DOHH2 (cell line): ENCODE results near the gene GLI3.

ENCODE experiments used
- H3F3A ChIP-seq: fragments of 200-600 bp; sonication (generic), shearing (Covaris generic); 2 replicates; pipeline ENCODE4 v1.6.0; 2016; ENCODE audit warnings: antibody characterized with exemption, mild to moderate bottlenecking; ENCODE audit not compliant: control insufficient read depth, insufficient read depth
- H3K27ac ChIP-seq: fragments of 200-600 bp; sonication (generic); 2 replicates; pipeline ENCODE4 v1.5.1; 2014; ENCODE audit warnings: low read depth, mild to moderate bottlenecking, low read length, moderate library complexity
- H3K27me3 ChIP-seq: fragments of 200-600 bp; sonication (generic); 2 replicates; pipeline ENCODE4 v1.6.1; 2014; ENCODE audit warnings: mild to moderate bottlenecking, low read length, mixed read lengths; ENCODE audit not compliant: control insufficient read depth
- H3K36me3 ChIP-seq: fragments of 200-600 bp; sonication (generic); 2 replicates; pipeline ENCODE4 v1.6.1; 2014; ENCODE audit warnings: mild to moderate bottlenecking, low read length, moderate library complexity, mixed read lengths; ENCODE audit not compliant: control insufficient read depth
- H3K4me1 ChIP-seq: fragments of 200-600 bp; sonication (generic); 2 replicates; pipeline ENCODE4 v1.6.1; 2014; ENCODE audit warnings: mild to moderate bottlenecking, low read length, mixed read lengths; ENCODE audit not compliant: control insufficient read depth
- H3K4me2 ChIP-seq: fragments of 200-600 bp; sonication (generic); 2 replicates; pipeline ENCODE4 v1.6.0; 2014; ENCODE audit warnings: mild to moderate bottlenecking, low read length, moderate library complexity
- H3K4me3 ChIP-seq: fragments of 200-600 bp; sonication (generic); 2 replicates; pipeline ENCODE4 v1.5.1; 2014; ENCODE audit warnings: mild to moderate bottlenecking, low read length, mixed read lengths
- H3K79me2 ChIP-seq: fragments of 200-600 bp; sonication (generic); 2 replicates; pipeline ENCODE4 v1.6.1; 2014; ENCODE audit warnings: mild to moderate bottlenecking, low read length, mixed read lengths; ENCODE audit not compliant: control insufficient read depth
- H3K9me2 ChIP-seq: fragments of 200-600 bp; sonication (generic); replicated peaks from 2 replicates; pipeline ENCODE4 v1.6.1; 2014; ENCODE audit warnings: mild to moderate bottlenecking, low read length, mixed read lengths; ENCODE audit not compliant: control insufficient read depth
- H3K9me3 ChIP-seq: fragments of 200-600 bp; sonication (generic); 2 replicates; pipeline ENCODE4 v1.6.1; 2014; ENCODE audit warnings: antibody characterized with exemption, low read length, mixed read lengths; ENCODE audit not compliant: control insufficient read depth, insufficient read depth
- H4K20me1 ChIP-seq: fragments of 200-600 bp; sonication (generic); 2 replicates; pipeline ENCODE4 v1.6.0; 2014; ENCODE audit warnings: low read depth, mild to moderate bottlenecking, antibody characterized with exemption, low read length, moderate library complexity; ENCODE audit not compliant: control insufficient read depth, insufficient read depth
- EZH2phosphoT487 ChIP-seq: fragments of 200-600 bp; sonication (generic); IDR thresholded peaks from 2 replicates; pipeline ENCODE4 v1.6.1; 2017; ENCODE audit warnings: borderline replicate concordance, mild to moderate bottlenecking, antibody characterized with exemption, low read length, moderate library complexity, mixed read lengths
- TF ChIP-seq, protein P1 (sequence below): fragments of 200-600 bp; sonication (generic); IDR thresholded peaks from one replicate; pipeline ENCODE4 v1.5.1; 2014; ENCODE audit warnings: antibody characterized with exemption, mild to moderate bottlenecking, low read depth, low read length; ENCODE audit not compliant: poor library complexity, severe bottlenecking

The GLI3 gene

DNA sequence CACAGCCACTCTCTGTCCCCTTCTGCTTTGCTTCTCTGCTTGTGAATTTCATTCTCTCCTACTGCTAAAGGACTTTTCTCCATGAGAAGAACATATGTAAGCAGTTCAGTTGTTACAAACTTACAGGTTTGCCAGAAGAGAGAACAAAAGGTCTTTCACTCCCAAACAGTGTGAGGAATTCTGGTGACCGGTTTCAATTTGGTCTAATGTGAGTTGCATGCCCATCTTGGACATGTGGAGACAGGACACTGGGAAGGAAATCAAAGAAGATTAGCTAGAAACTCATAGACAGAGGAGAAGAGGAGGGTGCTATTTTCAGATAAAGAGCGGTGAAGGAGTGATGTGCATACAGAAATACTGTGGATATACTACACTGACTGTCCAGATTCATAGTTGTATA, 324.6 kb downstream of the GLI3 start:
- no peak overlapping the region for H3K4me2 ChIP-seq
- TF ChIP-seq, protein P1, sequence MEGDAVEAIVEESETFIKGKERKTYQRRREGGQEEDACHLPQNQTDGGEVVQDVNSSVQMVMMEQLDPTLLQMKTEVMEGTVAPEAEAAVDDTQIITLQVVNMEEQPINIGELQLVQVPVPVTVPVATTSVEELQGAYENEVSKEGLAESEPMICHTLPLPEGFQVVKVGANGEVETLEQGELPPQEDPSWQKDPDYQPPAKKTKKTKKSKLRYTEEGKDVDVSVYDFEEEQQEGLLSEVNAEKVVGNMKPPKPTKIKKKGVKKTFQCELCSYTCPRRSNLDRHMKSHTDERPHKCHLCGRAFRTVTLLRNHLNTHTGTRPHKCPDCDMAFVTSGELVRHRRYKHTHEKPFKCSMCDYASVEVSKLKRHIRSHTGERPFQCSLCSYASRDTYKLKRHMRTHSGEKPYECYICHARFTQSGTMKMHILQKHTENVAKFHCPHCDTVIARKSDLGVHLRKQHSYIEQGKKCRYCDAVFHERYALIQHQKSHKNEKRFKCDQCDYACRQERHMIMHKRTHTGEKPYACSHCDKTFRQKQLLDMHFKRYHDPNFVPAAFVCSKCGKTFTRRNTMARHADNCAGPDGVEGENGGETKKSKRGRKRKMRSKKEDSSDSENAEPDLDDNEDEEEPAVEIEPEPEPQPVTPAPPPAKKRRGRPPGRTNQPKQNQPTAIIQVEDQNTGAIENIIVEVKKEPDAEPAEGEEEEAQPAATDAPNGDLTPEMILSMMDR = no peak
- TF ChIP-seq EZH2phosphoT487 = no peak
- H3K27ac ChIP-seq = no peak overlapping the region
- no peaks in the 10 kb centered on the region for H3K9me3 ChIP-seq
- H3K9me2 ChIP-seq = no peaks in the 10 kb centered on the region
- H3F3A ChIP-seq = no peaks in the 10 kb centered on the region
- H3K4me3 ChIP-seq = no peak overlapping the region
- H3K27me3 ChIP-seq = peaks cover 4% of the 10 kb centered on the region; the same call in 1 of the 2 replicates
- peaks cover 4% of the 10 kb centered on the region; the same call in 1 of the 2 replicates for H3K4me1 ChIP-seq
- H3K36me3 ChIP-seq = no peaks in the 10 kb centered on the region
- no peaks in the 10 kb centered on the region for H4K20me1 ChIP-seq
- no peaks in the 10 kb centered on the region for H3K79me2 ChIP-seq

DNA sequence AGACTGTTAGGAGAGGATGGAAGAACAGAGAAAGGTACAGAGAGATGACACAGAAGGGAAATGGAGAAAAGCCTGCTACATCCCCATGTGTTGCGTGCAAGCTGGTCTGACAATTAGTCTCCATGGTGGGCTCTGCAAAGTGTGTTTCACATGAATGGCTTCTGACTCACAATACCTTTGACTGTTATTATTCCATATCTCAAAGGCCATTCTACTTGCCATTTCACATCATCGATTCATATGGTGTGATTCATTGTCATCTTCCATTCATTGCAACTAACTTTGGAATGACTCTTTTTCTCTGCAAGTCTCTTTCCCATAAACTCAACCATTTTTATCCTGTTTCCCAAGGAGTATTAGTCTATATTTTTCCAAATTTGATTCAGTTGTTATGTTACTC, 325.2 kb downstream of the GLI3 start:
- no peaks in the 10 kb centered on the region for H3K79me2 ChIP-seq
- H3K27me3 ChIP-seq = peaks cover 4% of the 10 kb centered on the region; the same call in 1 of the 2 replicates
- no peak overlapping the region for H3K27ac ChIP-seq
- H3K9me3 ChIP-seq = no peaks in the 10 kb centered on the region
- no peak for TF ChIP-seq EZH2phosphoT487
- TF ChIP-seq, protein P1 = no peak
- no peak overlapping the region for H3K4me3 ChIP-seq
- H3K36me3 ChIP-seq = no peaks in the 10 kb centered on the region
- no peaks in the 10 kb centered on the region for H3K9me2 ChIP-seq
- H3F3A ChIP-seq = no peaks in the 10 kb centered on the region
- H3K4me1 ChIP-seq = peaks cover 4% of the 10 kb centered on the region; the same call in 1 of the 2 replicates
- no peaks in the 10 kb centered on the region for H4K20me1 ChIP-seq
- H3K4me2 ChIP-seq = no peak overlapping the region
